ENCODE results near the gene PCSK5. TPM values are rescaled to one million over a fixed set of nuclear protein-coding genes. Genes with fewer than 3 reads are reported as not detected.

PCSK5 gene
- total and polyA plus RNA-seq, 2 donors (not counting 3 experiments of a cell fraction or from before 2014, with no cell fraction given) = 2.6 to 4.8 TPM

DNA sequence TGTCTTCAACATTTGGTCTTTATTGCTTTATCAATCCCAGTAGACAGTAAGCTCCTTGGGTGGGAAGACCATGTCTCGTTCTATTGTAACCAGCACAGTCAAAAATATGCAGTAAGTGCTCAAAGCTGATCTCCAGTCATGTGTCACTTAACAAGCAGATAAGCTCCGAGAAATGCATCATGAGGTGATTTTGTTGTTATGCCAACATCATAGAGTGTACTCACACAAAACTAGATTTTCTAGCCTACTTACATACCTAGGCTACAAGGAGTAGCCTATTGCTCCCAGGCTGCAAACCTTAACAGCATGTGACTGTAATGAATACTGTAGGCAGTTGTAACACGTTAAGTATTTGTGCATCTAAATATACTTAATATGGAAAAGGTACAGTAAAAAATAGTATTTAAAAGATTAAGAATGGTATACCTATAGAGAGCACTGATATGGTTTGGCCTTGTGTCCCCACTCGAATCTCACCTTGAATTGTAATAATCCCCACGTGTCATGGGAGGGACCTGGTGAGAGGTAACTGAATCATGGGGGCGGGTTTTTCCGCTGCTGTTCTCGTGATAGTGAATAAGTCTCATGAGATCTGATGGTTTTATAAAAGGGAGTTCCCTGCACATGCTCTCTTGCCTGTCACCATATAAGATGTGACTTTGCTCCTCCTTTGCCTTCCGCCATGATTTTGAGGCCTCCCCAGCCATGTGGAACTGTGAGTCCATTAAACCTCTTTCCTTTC, 39.8 kb upstream of the PCSK5 start:
- BruUV-seq (replicated peaks) = no TSS peak
- intact Hi-C loops (cut with micrococcal nuclease) (no loop called here), dilution Hi-C loops (cut with MboI; ENCODE audit: extremely low pct_ligation_motif_present, low sequenced_read_pairs) (no loop called here)
- no peak for FAIRE-seq
- no peak overlapping the region for H3K4me2 ChIP-seq (ENCODE audit: insufficient read depth, low read length)
- no peak overlapping the region for H3K27ac ChIP-seq (ENCODE audit: insufficient read depth, low read depth, low read length)
- ChIA-PET POLR2A (no interaction called here), CTCF (no interaction called here)
- no peaks in the 10 kb centered on the region for H3K9me3 ChIP-seq (replicated peaks; ENCODE audit: control insufficient read depth, insufficient read depth, low read length)
- no peak overlapping the region for H2AFZ ChIP-seq (ENCODE audit: low read depth, low read length)
- H3K4me1 ChIP-seq (ENCODE audit: control insufficient read depth, extremely low read depth, insufficient read depth, low read length) = no peaks in the 10 kb centered on the region
- H3K36me3 ChIP-seq (ENCODE audit: control insufficient read depth in 2 of 2, extremely low read depth in 1 of 2, insufficient read depth in 2 of 2, low read length in 2 of 2) = no peaks in the 10 kb centered on the region
- H3K4me3 ChIP-seq (replicated peaks in 1 of 3; ENCODE audit: insufficient read depth in 1 of 3, low read depth in 1 of 3, low read length in 3 of 3) = no peak overlapping the region
- H3K79me2 ChIP-seq (ENCODE audit: control insufficient read depth, insufficient read depth, low read length) = no peaks in the 10 kb centered on the region
- H3K27me3 ChIP-seq (ENCODE audit: control insufficient read depth in 2 of 2, insufficient read depth in 2 of 2, low read length in 2 of 2) = no peaks in the 10 kb centered on the region
- H3K9ac ChIP-seq (replicated peaks; ENCODE audit: extremely low read depth, insufficient read depth, low read length) = no peak overlapping the region
- no peak for DNase-seq (ENCODE audit: low read depth, low spot score)
- H3K9me1 ChIP-seq (replicated peaks; ENCODE audit: control insufficient read depth, extremely low read depth, insufficient read depth, low read length) = no peaks in the 10 kb centered on the region
- TF ChIP-seq FOS (IDR thresholded peaks at IDR 0.05; ENCODE audit: borderline replicate concordance, insufficient read depth, low read length) (no peak), POLR2A (IDR thresholded peaks at IDR 0.05; ENCODE audit: low read depth, low read length) (no peak), MAX (IDR thresholded peaks at IDR 0.05; ENCODE audit: insufficient read depth, insufficient read length) (no peak), GATA2 (IDR thresholded peaks at IDR 0.05; ENCODE audit: insufficient read depth, insufficient read length, low read depth, low read length) (no peak), EZH2 (IDR thresholded peaks at IDR 0.05; ENCODE audit: borderline replicate concordance, low read depth, low read length, severe bottlenecking) (no peak), JUN (IDR thresholded peaks at IDR 0.05; ENCODE audit: borderline replicate concordance, insufficient read depth, insufficient read length, low read depth) (no peak), POLR2AphosphoS5 (IDR thresholded peaks at IDR 0.05; ENCODE audit: insufficient read depth, low read depth, low read length) (no peak), MYC (IDR thresholded peaks at IDR 0.05; ENCODE audit: low read depth, low read length) (no peak), CTCF (IDR thresholded peaks at IDR 0.05; ENCODE audit: extremely low read depth in 1 of 2, insufficient read depth in 1 of 2, low read depth in 1 of 2, low read length in 2 of 2) (no peak)
- H4K20me1 ChIP-seq (replicated peaks; ENCODE audit: control insufficient read depth, extremely low read depth, insufficient read depth, low read length) = no peaks in the 10 kb centered on the region
